Measurements from ENCODE around the gene PIEZO2.

PIEZO2 gene

DNA sequence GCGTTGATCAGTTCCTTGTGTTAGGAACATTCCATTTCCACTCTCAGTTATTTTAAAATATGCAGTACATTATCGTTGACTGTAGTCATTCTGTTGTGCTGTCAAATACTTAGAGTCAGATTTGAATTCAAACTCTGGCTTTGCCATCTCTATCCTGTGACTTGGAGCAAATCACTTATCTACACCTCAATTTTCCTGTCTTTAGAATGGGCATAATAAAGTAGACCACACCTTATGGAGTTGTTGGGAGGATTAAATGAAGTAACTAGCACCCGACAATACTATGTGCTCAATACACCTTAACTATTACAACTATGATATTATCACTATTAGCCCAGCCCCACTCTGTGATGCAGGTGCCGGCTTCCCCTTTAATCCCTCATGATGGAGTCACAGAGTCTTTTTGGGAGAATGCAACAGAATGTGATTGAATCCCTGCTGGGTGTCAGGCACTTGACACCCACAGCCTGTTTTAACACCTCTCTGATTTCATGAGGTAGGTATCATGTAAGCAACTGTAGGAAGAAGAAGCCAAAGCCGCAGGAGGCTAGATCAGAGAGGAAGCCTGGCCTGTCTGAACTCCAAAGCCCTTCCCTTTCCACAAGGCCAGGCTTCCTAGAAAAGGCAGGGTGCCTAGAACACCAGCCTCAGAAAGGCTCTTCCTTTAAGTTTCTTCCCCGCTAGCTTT is 315.1 kb downstream of the PIEZO2 start:
- no peaks in the 10 kb centered on the region for H3K27me3 ChIP-seq (ENCODE audit: insufficient read depth, low read length)

DNA sequence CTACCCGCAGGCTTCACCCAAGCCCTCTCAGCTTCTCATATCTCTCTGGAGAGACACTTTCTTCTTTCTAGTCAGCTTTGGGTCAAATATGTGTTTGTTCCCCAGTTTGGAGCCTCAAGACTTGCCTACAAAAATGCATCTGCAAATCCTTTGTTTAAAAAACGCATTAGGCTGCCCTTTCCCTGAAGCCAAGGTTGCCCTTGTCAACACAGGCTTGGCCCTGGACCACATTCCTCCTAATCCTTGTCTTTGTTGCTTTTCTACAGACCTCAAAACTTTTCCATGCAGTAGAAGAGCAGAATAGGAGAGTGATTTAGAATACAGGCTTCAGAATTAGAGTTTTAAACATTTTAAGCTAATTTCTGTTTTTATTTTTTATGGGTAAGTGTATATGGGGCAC is 315.7 kb downstream of the PIEZO2 start:
- Histone ChIP-seq H3K36me3 (ENCODE audit: insufficient read depth, low read length) (no peaks in the 10 kb centered on the region; the same call in 1 of the 2 replicates), H3K4me1 (ENCODE audit: insufficient read depth, low read length, severe bottlenecking) (no peaks in the 10 kb centered on the region), H3K4me2 (ENCODE audit: low read length) (no peak overlapping the region), H4K20me1 (ENCODE audit: insufficient read depth, low read length) (no peaks in the 10 kb centered on the region), H3K4me3 (ENCODE audit: low read depth, low read length, poor library complexity, severe bottlenecking) (no peak overlapping the region), H3K27ac (ENCODE audit: low read depth, low read length, poor library complexity, severe bottlenecking) (no peak overlapping the region), H3K9me2 (ENCODE audit: low read depth, low read length) (no peaks in the 10 kb centered on the region), H3K9ac (ENCODE audit: low read length) (no peak overlapping the region), H2AFZ (ENCODE audit: low read length) (no peak overlapping the region), H3K9me3 (ENCODE audit: low read length) (no peaks in the 10 kb centered on the region), H3K27me3 (ENCODE audit: insufficient read depth, low read length) (no peaks in the 10 kb centered on the region), H3F3A (ENCODE audit: insufficient read depth, low read length) (no peaks in the 10 kb centered on the region), H3K79me2 (ENCODE audit: insufficient read depth, low read length) (no peaks in the 10 kb centered on the region)
- TF ChIP-seq, protein P1, sequence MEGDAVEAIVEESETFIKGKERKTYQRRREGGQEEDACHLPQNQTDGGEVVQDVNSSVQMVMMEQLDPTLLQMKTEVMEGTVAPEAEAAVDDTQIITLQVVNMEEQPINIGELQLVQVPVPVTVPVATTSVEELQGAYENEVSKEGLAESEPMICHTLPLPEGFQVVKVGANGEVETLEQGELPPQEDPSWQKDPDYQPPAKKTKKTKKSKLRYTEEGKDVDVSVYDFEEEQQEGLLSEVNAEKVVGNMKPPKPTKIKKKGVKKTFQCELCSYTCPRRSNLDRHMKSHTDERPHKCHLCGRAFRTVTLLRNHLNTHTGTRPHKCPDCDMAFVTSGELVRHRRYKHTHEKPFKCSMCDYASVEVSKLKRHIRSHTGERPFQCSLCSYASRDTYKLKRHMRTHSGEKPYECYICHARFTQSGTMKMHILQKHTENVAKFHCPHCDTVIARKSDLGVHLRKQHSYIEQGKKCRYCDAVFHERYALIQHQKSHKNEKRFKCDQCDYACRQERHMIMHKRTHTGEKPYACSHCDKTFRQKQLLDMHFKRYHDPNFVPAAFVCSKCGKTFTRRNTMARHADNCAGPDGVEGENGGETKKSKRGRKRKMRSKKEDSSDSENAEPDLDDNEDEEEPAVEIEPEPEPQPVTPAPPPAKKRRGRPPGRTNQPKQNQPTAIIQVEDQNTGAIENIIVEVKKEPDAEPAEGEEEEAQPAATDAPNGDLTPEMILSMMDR (IDR thresholded peaks at IDR 0.05; ENCODE audit: low read length) = no peak
- no peak for TF ChIP-seq EZH2 (IDR thresholded peaks at IDR 0.05; ENCODE audit: borderline replicate concordance, low read length)

More for the DNA sequence above, 315.1 kb downstream of the PIEZO2 start:
- no peaks in the 10 kb centered on the region for H3F3A ChIP-seq (ENCODE audit: insufficient read depth, low read length)
- no peaks in the 10 kb centered on the region for H3K9me3 ChIP-seq (ENCODE audit: low read length)
- no peaks in the 10 kb centered on the region; the same call in 1 of the 2 replicates for H3K36me3 ChIP-seq (ENCODE audit: insufficient read depth, low read length)
- H3K4me2 ChIP-seq (ENCODE audit: low read length) = no peak overlapping the region
- H3K79me2 ChIP-seq (ENCODE audit: insufficient read depth, low read length) = no peaks in the 10 kb centered on the region
- H4K20me1 ChIP-seq (ENCODE audit: insufficient read depth, low read length) = no peaks in the 10 kb centered on the region
- H2AFZ ChIP-seq (ENCODE audit: low read length) = no peak overlapping the region
- H3K4me3 ChIP-seq (ENCODE audit: low read depth, low read length, poor library complexity, severe bottlenecking) = no peak overlapping the region
- no peaks in the 10 kb centered on the region for H3K4me1 ChIP-seq (ENCODE audit: insufficient read depth, low read length, severe bottlenecking)
- no peak overlapping the region for H3K27ac ChIP-seq (ENCODE audit: low read depth, low read length, poor library complexity, severe bottlenecking)
- H3K9ac ChIP-seq (ENCODE audit: low read length) = no peak overlapping the region
- H3K9me2 ChIP-seq (ENCODE audit: low read depth, low read length) = no peaks in the 10 kb centered on the region
- no peak for TF ChIP-seq EZH2 (IDR thresholded peaks at IDR 0.05; ENCODE audit: borderline replicate concordance, low read length)
- TF ChIP-seq, protein P1 (IDR thresholded peaks at IDR 0.05; ENCODE audit: low read length) = no peak

DNA sequence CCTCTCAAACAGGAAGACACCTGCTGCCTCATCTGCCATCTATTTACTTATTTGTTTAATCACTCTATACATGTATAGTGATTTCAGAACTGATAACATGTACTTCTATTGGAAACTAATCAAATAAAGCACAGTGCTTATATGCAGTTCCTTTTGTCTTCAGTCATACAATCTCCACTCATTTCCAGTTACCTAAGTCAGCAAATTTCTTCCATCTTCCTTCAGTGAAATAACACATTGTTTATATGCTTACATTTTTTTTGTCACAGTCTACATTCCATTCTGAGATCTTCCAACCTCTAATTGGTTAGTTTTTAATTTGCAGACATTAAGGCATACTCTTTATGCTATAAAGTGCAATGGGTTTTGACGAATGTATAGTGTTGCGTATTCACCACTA is 323.0 kb downstream of the PIEZO2 start:
- H3K27ac ChIP-seq (ENCODE audit: low read depth, low read length, poor library complexity, severe bottlenecking) = no peak overlapping the region
- TF ChIP-seq EZH2 (IDR thresholded peaks at IDR 0.05; ENCODE audit: borderline replicate concordance, low read length) = no peak
- TF ChIP-seq, protein P1 (IDR thresholded peaks at IDR 0.05; ENCODE audit: low read length) = no peak
- no peaks in the 10 kb centered on the region for H3F3A ChIP-seq (ENCODE audit: insufficient read depth, low read length)
- no peaks in the 10 kb centered on the region for H4K20me1 ChIP-seq (ENCODE audit: insufficient read depth, low read length)
- no peak overlapping the region for H3K9ac ChIP-seq (ENCODE audit: low read length)
- no peaks in the 10 kb centered on the region for H3K9me3 ChIP-seq (ENCODE audit: low read length)
- H3K27me3 ChIP-seq (ENCODE audit: insufficient read depth, low read length) = no peaks in the 10 kb centered on the region
- H3K4me1 ChIP-seq (ENCODE audit: insufficient read depth, low read length, severe bottlenecking) = no peaks in the 10 kb centered on the region
- no peak overlapping the region for H2AFZ ChIP-seq (ENCODE audit: low read length)
- H3K4me2 ChIP-seq (ENCODE audit: low read length) = no peak overlapping the region
- H3K36me3 ChIP-seq (ENCODE audit: insufficient read depth, low read length) = no peaks in the 10 kb centered on the region
- no peaks in the 10 kb centered on the region for H3K79me2 ChIP-seq (ENCODE audit: insufficient read depth, low read length)
- no peak overlapping the region for H3K4me3 ChIP-seq (ENCODE audit: low read depth, low read length, poor library complexity, severe bottlenecking)
- H3K9me2 ChIP-seq (ENCODE audit: low read depth, low read length) = no peaks in the 10 kb centered on the region

Data from OCI-LY1 (cell line).